Mammary epithelial cell (primary cell): Measurements from ENCODE around the gene THSD7A.

Experiments used
- CTCF ChIP-seq, 2 donors: IDR thresholded peaks in 1 of 2; conservative IDR thresholded peaks in 1 of 2; 2 replicates each; pipeline ENCODE4 v1.5.1; 2011 to 2012; ENCODE audit warnings: inconsistent platforms in 2 of 2, low read length in 2 of 2, mild to moderate bottlenecking in 2 of 2, control low read depth in 1 of 2, low read depth in 1 of 2; ENCODE audit not compliant: insufficient read depth in 1 of 2; ENCODE audit errors: extremely low read depth in 1 of 2
- EZH2 ChIP-seq: IDR thresholded peaks from 2 replicates; pipeline ENCODE4 v1.6.1; 2012; ENCODE audit warnings: low read length, inconsistent platforms, borderline replicate concordance

GRCh38 chr7:11749629-11750028 is 82.4 kb downstream of the THSD7A start:
- no peak for TF ChIP-seq CTCF (conservative IDR thresholded peaks at IDR 0.05 in 1 of 2, IDR thresholded peaks at IDR 0.05 in 1 of 2; ENCODE audit: extremely low read depth in 1 of 2, insufficient read depth in 1 of 2, low read depth in 1 of 2, low read length in 2 of 2)
- no peak for TF ChIP-seq EZH2
